Astrocyte of the hippocampus (primary cell): ENCODE measurements around the gene GIMAP7.

Source experiments
- DNase-seq: peaks from one replicate; pipeline ENCODE4 v3.0.0; 2011; ENCODE audit warnings: low read depth, low spot score

Gene GIMAP7

DNA sequence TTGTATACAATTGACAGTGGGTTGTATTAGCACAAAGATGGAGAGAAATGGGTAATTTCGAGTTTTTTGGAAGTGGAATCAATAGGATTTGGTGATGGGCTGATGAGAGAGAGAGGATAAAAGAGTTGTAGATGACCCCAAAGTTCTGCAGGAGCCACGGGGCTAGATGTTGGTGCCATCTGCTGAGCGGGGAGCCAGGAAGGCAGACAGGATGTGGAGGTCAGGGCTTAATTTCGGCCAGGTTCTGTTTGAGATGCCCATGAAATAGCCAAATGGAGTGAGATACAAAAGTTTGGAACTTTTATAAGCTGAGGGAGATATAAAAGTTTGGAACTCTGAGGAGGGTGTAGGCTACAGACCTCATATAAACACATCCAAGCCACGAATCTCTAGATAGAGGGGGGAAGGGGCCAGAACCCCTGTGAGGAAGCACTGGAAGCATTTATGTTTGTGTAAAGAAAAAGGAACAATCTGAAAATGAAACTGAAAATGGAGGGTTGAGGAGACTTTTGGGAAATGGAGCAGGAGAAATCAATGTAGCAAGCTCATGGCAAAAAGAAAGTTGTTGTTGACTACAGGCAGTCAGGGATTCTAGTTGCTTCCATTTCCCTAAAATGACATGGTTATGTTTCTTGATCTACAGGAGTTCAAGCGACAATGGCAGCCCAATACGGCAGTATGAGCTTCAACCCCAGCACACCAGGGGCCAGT, 54.7 kb downstream of the GIMAP7 start:
- DNase-seq, result no peak
